HPDE6-E6E7 (cell line): ENCODE measurements around the gene RPP25.

Source experiments
- DNase-seq: peaks from one replicate; pipeline ENCODE4 v3.0.0; 2011; ENCODE audit warnings: missing footprints; ENCODE audit errors: extremely low spot score

Gene RPP25

DNA sequence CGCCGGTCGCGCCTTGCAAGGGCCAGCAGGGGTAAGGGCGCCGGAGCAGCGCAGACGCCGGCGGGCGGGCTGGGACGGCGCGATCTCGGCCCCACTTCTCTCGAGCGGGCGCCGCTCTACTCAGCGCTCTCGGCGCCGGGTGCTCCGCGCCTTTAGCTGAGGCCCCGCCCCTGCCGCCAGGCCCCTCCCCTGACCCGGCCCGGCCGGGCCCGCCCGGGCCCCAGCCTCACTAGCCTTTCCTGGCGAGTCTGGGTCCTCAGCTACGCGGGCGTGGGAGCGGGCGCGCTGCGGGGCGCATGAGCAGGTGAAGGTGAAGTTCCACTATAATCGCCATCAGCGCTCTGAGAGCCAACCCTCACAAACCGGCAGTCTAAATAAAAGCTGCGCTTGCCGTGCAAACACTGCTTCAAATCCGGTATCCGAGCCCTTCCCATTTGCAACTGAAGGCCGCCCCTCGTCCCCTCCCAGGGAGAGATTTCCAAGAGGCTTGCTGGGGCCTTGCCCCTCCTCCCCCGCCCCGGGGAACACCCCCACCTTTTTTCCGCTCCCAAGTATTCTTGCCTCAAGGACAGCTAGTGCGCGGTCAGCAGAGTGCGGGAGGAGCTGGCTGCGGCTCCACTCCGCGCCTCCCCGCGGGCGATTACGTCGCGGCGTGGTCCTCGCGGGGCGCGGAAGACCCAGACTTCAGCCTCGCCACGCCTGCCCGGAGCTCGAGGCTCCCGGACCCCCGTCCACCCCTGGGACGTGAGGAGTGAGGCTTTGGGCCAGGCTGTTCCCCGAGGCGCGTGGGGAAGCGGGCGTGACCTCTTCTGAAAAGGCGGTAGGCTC is at the start of gene RPP25:
Gene RPP25, minus strand, starts transcription at position 125 of the 828 bp plus-strand sequence. CDS start 189 bp downstream, outside the sequence.
- DNase-seq: peak; percentile 78

- DNase-seq: no peak
Observed at GRCh38 chr15:75002398-75002797, 45.8 kb upstream of the RPP25 start.

DNA sequence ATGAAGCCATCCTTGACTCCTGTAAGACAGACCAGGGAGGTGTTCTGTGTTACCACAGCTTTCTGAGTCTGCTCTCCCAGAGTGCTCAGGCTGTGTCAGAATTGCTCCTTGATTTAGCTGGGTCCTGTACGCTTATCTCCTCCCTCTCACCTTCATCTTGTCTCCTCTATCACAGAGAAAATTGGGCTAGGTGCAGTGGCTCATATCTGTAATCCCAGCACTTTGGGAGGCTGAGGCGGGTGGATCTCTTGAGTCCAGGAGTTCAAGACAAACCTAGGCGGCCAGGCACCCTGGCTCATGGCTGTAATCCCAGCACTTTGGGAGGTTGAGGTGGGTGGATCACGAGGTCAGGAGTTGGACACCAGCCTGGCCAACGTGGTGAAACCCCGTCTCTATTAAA is 44.7 kb upstream of the RPP25 start:
- no peak for DNase-seq

- DNase-seq: no peak
Observed at GRCh38 chr15:74997543-74997942, 41.0 kb upstream of the RPP25 start.

- no peak for DNase-seq
Observed at GRCh38 chr15:74997141-74997540, 40.6 kb upstream of the RPP25 start.

- no peak for DNase-seq
Observed at GRCh38 chr15:74995779-74996765, 39.5 kb upstream of the RPP25 start.

DNA sequence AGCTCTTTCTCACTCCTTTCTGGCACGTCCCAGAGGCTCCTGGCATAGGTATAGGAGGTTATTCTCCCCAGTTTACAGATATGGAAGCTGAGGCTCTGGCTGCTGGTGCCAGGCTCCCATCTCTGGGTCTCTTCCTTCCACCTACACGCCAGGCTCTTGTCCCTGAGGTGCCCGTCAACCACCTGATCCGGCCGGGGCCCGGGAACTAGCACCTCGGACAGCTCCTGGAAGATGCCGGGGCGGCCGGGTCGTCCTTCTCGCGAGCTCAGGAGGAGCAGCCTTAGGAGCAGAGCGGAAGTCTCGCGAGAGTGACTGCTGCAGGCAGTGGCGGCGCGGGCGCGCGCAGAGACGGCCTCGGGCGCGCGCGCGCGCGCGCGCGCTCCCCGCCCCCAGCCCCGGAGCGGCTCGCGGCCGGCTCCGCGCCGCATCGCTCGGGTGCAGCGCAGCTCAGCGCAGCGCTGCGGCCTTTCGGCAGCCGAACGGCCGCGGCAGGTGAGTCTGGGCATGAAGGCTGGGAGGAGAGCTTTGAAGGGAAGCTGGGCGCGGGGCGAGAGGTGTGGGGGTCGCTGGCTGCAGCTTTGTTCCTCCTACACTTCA is 38.7 kb upstream of the RPP25 start, which contains the start of gene SCAMP5:
Gene SCAMP5, plus strand, starts transcription at position 382 of the 597 bp plus-strand sequence. CDS start 16,277 bp downstream, outside the sequence.
- DNase-seq: peak; percentile 98

GRCh38 chr15:74994685-74995084 is 38.1 kb upstream of the RPP25 start:
- DNase-seq: no peak

DNA sequence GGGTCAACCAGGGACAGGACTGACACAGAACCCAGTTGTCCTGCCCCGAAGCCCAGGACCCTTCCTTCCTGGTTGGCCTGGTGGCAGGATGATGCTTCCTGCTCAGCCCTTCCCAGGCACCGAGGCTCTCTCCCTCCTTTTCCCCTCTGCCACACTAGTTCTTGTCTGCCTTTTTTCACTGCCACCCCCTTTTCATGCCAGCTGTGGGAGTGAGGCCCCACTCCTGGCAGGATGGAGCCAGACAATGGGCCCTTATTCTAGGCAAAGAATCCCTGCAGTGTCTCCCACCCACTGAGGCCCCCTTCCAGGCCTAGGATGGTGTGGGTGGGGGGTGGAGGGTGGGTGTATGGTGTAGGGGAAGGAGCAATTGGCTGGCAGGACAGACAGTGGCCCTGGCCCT is 37.7 kb upstream of the RPP25 start:
- DNase-seq: no peak

GRCh38 chr15:74992619-74993018 is 36.0 kb upstream of the RPP25 start:
- DNase-seq: no peak

DNA sequence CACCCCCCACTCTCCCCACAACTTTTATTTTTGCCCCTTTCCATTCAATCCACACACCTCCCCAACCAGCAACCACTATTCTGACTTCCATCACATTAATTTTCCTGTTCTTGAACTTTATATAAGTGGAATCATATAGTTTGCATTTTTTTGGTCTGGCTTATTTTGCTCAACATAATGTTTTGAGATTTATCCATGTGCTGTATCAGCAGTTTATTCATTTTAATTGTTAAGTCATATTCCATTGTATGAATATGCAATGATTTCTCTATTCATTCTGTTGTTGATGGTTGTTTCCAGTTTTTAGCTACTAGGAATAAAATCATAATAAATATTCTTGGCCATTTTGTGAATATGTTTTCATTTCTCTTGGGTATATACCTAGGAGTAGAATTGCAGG is 33.0 kb upstream of the RPP25 start:
- no peak for DNase-seq

- DNase-seq: peak; percentile 67
Observed at GRCh38 chr15:74988007-74988800, 31.6 kb upstream of the RPP25 start.

DNA sequence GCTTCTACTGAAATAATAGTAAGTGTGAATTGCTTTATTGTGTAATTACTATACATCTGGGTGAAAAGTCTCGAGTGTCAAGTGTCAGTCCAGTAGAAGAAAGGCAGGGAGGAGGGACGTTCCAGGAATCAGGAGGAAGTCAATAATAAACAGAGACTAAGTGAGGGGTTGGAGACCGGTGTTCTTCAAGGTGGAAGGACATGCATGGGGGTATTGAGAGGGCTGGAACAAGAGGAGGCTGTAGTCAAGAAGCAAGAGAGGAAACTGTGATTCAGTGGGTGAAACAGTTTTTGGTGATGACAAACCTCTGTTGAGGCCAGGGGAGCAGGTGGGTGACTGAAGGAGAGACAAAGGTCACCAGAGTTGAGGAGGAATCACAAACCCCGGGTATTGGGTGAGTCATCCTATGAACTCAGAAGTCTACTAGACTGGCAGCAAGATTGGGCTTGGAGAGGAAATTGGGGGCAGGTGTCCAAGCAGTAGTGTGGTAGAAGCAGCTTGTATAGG is 27.2 kb upstream of the RPP25 start:
- DNase-seq: peak; percentile 45

GRCh38 chr15:74982183-74982582 is 25.6 kb upstream of the RPP25 start:
- no peak for DNase-seq

DNA sequence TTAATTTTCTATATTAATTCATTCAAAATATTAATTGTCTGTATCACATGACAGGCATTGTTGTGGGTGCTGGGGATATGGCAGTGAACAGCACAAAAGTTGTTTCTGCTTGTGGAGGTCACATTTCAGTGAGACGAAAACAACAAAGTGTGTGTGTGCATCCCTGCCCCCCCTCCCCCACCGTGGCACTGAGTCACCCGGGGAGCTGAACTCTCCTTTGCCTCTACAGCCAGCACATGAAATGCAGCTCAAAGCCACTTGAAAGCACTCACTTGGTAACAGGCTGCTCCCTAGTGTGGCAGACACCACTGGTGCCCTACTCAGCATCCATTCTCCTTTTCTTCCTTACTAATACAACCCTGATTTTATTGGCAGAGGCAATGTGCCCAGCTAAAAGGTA is 21.9 kb upstream of the RPP25 start:
- DNase-seq: no peak

DNA sequence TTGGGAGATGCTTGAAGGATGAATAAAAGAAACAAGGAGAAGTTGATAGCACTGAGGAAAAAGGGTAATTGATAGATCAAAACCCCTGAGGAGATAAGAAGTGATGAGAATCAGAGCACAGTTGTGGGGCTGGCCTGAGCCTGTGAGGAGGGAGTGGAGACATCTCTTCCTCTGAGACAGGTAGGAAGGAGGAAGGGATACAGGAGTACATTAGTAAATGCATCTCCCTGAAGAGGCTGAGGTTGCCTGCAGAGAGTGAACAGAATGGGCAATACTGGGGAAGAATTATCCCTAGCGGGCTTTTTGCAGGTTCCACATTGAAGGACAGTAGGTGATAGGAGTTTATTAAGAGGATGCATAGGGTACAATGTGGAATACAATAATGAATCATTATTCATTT is 21.5 kb upstream of the RPP25 start:
- DNase-seq: no peak

DNA sequence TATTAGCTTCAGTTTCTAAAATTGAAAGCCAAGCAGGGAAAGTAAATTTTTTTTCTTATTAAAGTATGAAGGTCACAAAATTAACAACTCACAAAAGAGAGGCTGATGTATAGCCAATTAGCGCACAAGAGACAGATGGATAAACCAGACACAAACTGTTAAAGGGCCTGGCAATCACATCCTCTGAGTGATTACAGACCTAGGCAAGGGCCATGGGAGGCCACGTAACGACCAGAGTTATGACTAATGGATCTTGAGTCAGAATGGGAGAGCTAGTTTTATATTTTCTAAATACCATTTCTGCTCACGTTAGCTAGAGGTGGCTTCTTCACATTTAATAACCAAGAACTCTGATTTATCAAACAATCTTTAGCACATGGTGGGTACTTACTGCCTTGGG is 21.0 kb upstream of the RPP25 start:
- DNase-seq: no peak

- no peak for DNase-seq
Observed at GRCh38 chr15:74976159-74976558, 19.6 kb upstream of the RPP25 start.

DNA sequence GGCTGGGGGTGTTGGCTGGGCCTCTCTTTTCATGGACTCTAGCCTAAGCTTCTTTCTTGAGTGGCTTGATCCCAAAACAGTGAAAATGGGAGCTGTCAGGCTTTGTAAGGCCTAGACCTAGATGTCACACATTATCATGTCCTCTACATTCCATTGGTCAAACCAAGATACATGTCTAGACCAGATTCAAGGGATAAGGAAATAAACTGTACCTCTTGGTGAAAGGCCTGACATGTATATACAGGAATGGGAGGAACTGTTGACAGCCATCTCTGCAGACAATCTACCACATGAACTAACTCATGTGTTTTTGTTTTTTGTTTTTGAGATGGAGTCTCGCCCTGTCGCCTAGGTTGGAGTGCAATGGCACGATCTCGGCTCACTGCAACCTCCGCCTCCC is 11.1 kb upstream of the RPP25 start:
- DNase-seq: no peak

- no peak for DNase-seq
Observed at GRCh38 chr15:74964794-74965193, 8.2 kb upstream of the RPP25 start.

DNA sequence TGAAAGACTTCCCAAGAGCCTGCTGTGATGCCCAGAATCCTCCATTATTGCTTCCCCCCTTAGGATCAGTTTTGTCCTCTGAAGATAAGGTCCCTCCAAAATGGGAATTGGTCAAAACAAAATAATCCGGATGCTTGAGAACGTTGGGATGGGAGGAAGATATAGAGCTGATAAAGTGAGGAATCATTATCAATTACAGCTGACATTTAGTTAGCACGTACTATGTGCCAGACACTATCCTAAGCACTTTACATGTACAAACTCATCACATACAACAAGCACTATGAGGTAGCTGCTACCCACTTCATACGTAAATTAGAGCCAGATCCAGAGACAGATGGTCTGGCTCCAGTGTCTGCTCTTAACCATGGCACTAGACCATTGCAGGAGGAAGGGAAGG is 6.6 kb upstream of the RPP25 start:
- no peak for DNase-seq
